GM21723 (cell line): ENCODE data around the gene ATG10.
A peak's percentile ranks its signal among the peaks of the same experiment; 100 is the strongest.
"Not testable (repeated sequence)": the region's sequence is repeated elsewhere in the genome, so short reads cannot be mapped to it uniquely, and the experiment has no call there.

ENCODE experiments used
- ATAC-seq: cut with Tn5 transposase; IDR thresholded peaks from one replicate; pipeline ENCODE4 v1.9.1; 2021; ENCODE audit warnings: mild to moderate bottlenecking, moderate library complexity; ENCODE audit not compliant: unreplicated experiment

ATG10 gene

GRCh38 chr5:82211855-82212572, 240.2 kb downstream of the ATG10 start:
- ATAC-seq, result no peak

GRCh38 chr5:82217917-82218316, 246.1 kb downstream of the ATG10 start:
- no peak for ATAC-seq

GRCh38 chr5:82218374-82219156, 246.7 kb downstream of the ATG10 start:
- ATAC-seq, result no peak

GRCh38 chr5:82221020-82221419, 249.2 kb downstream of the ATG10 start:
- no peak for ATAC-seq

GRCh38 chr5:82222597-82223574, 251.1 kb downstream of the ATG10 start:
- no peak for ATAC-seq

- ATAC-seq, result peak; percentile 90
Observed at GRCh38 chr5:82225525-82226172, 253.8 kb downstream of the ATG10 start.

- ATAC-seq, result no peak
Observed at GRCh38 chr5:82234885-82235284, 263.1 kb downstream of the ATG10 start.

- ATAC-seq, result no peak
Observed at GRCh38 chr5:82244151-82244550, 272.3 kb downstream of the ATG10 start.

GRCh38 chr5:82244854-82245635, 273.2 kb downstream of the ATG10 start:
- no peak for ATAC-seq

GRCh38 chr5:82246960-82247574, 275.2 kb downstream of the ATG10 start:
- ATAC-seq, result no peak

- no peak for ATAC-seq
Observed at GRCh38 chr5:82252744-82253143, 280.9 kb downstream of the ATG10 start.

GRCh38 chr5:82255844-82256243, 284.0 kb downstream of the ATG10 start:
- no peak for ATAC-seq

- ATAC-seq, result no peak
Observed at GRCh38 chr5:82257247-82257646, 285.4 kb downstream of the ATG10 start.

- no peak for ATAC-seq
Observed at GRCh38 chr5:82257729-82258128, 285.9 kb downstream of the ATG10 start.

- no peak for ATAC-seq
Observed at GRCh38 chr5:82259172-82259800, 287.5 kb downstream of the ATG10 start.

- ATAC-seq, result no peak
Observed at GRCh38 chr5:82265047-82265446, 293.2 kb downstream of the ATG10 start.

GRCh38 chr5:82267297-82267933, 295.6 kb downstream of the ATG10 start:
- ATAC-seq, result not testable (repeated sequence)

GRCh38 chr5:82269363-82269762, 297.5 kb downstream of the ATG10 start:
- not testable (repeated sequence) for ATAC-seq
